HEK293T (cell line): ENCODE results near the gene TCF12.

Experiments
- ARNT ChIP-seq: fragments of 450-650 bp; IDR thresholded peaks from 2 replicates; pipeline ENCODE4 v1.6.1; 2017; ENCODE audit warnings: mild to moderate bottlenecking
- BHLHE40 ChIP-seq: fragments of 450-650 bp; IDR thresholded peaks from 2 replicates; pipeline ENCODE4 v1.6.1; 2016; ENCODE audit warnings: mild to moderate bottlenecking, moderate library complexity, borderline replicate concordance
- CTBP1 ChIP-seq: fragments of 450-650 bp; IDR thresholded peaks from 2 replicates; pipeline ENCODE4 v1.6.1; 2016; ENCODE audit warnings: borderline replicate concordance
- ELF4 ChIP-seq: fragments of 450-650 bp; IDR thresholded peaks from 2 replicates; pipeline ENCODE4 v1.6.1; 2017; ENCODE audit warnings: antibody characterized with exemption
- FOXA1 ChIP-seq: fragments of 450-650 bp; IDR thresholded peaks from 2 replicates; pipeline ENCODE4 v1.6.1; 2016; ENCODE audit warnings: mild to moderate bottlenecking
- FOXK2 ChIP-seq: fragments of 450-650 bp; IDR thresholded peaks from 2 replicates; pipeline ENCODE4 v1.6.1; 2016; ENCODE audit warnings: mild to moderate bottlenecking
- FOXM1 ChIP-seq: fragments of 450-650 bp; IDR thresholded peaks from 2 replicates; pipeline ENCODE4 v1.6.1; 2017; ENCODE audit warnings: mild to moderate bottlenecking, borderline replicate concordance
- HDGF ChIP-seq: fragments of 450-650 bp; IDR thresholded peaks from 2 replicates; pipeline ENCODE4 v1.6.1; 2017; ENCODE audit warnings: antibody characterized with exemption, borderline replicate concordance
- LEF1 ChIP-seq: fragments of 450-650 bp; IDR thresholded peaks from 2 replicates; pipeline ENCODE4 v1.6.1; 2017; ENCODE audit warnings: mild to moderate bottlenecking, borderline replicate concordance
- NFRKB ChIP-seq: fragments of 450-650 bp; IDR thresholded peaks from 2 replicates; pipeline ENCODE4 v1.6.1; 2016; ENCODE audit warnings: mild to moderate bottlenecking, moderate library complexity
- SP1 ChIP-seq: fragments of 450-650 bp; IDR thresholded peaks from 2 replicates; pipeline ENCODE4 v1.6.1; 2017
- ZNF384 ChIP-seq: fragments of 450-650 bp; IDR thresholded peaks from 2 replicates; pipeline ENCODE4 v1.6.1; 2016
- TF ChIP-seq, protein P1 (sequence below): fragments of 450-650 bp; IDR thresholded peaks from 2 replicates; pipeline ENCODE4 v1.6.1; 2016

DNA sequence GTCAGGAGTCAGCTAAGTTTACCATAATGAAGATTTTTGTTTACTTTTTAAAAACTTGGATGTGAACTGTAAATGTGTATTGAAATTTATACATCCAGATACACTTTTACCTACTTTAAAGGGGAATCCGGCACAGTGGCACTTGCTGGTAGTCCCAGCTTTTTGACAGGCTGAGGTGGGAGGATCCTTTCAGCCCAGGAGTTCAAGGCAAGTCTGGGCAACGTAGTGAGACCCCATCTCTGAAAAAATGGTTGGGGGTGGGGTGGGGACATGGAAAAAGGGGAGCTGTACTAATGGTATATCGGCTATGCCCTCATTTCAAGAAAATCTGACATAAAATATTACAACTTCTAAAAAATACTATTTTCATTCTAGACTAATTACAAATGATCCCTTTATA is 362.0 kb downstream of the TCF12 start:
- TF ChIP-seq ELF4 (no peak), FOXA1 (no peak), NFRKB (no peak), BHLHE40 (no peak), ARNT (no peak), FOXK2 (no peak), SP1 (no peak), LEF1 (no peak), FOXM1 (no peak), CTBP1 (no peak), ZNF384 (no peak), HDGF (no peak)
- TF ChIP-seq, protein P1, sequence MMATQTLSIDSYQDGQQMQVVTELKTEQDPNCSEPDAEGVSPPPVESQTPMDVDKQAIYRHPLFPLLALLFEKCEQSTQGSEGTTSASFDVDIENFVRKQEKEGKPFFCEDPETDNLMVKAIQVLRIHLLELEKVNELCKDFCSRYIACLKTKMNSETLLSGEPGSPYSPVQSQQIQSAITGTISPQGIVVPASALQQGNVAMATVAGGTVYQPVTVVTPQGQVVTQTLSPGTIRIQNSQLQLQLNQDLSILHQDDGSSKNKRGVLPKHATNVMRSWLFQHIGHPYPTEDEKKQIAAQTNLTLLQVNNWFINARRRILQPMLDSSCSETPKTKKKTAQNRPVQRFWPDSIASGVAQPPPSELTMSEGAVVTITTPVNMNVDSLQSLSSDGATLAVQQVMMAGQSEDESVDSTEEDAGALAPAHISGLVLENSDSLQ = no peak
